Gastroesophageal sphincter (tissue), 3 donors: ENCODE data around the gene LMX1B.

Source experiments
- CTCF ChIP-seq, 4 experiments: fragments of 200-600 bp in 2 of 4; fragments of 450-650 bp in 2 of 4; sonication (generic) in 1 of 4; IDR thresholded peaks; one replicate each; pipeline ENCODE4 v1.5.1; 2017 to 2019; ENCODE audit warnings: antibody characterized with exemption in 4 of 4, mild to moderate bottlenecking in 2 of 4, moderate library complexity in 2 of 4
- EP300 ChIP-seq: sonication (generic); formaldehyde crosslinking; IDR thresholded peaks from one replicate; pipeline ENCODE4 v1.6.1; 2017; ENCODE audit warnings: antibody characterized with exemption, mild to moderate bottlenecking
- POLR2A ChIP-seq, 2 donors: fragments of 450-650 bp; IDR thresholded peaks; one replicate each; pipeline ENCODE4 v1.6.1; 2017; ENCODE audit warnings: antibody characterized with exemption in 2 of 2, mild to moderate bottlenecking in 2 of 2, moderate library complexity in 1 of 2

GRCh38 chr9:126569036-126569435, 44.7 kb upstream of the LMX1B start:
- TF ChIP-seq POLR2A (IDR thresholded peaks at IDR 0.05), result no peak
- TF ChIP-seq EP300, result no peak
- TF ChIP-seq CTCF (IDR thresholded peaks at IDR 0.05), result no peak
